Left kidney (tissue), 8 donors: ENCODE results near the gene IFRD1. TPM values are rescaled to one million over a fixed set of nuclear protein-coding genes. Genes with fewer than 3 reads are reported as not detected.

Source experiments
- DNase-seq: peaks from one replicate; pipeline ENCODE4 v3.0.0-alpha.2; 2013
- long read RNA-seq, 8 donors: transcript quantifications; one replicate each; lab custom pipeline, GENCODE V29; 2026
- polyA plus RNA-seq: library from polyadenylated mRNA; unstranded; fragments of 120-200 nt; gene quantifications from one replicate; pipeline ENCODE4 v1.2.1, GENCODE V29; 2013; ENCODE audit not compliant: insufficient read length

The IFRD1 gene, protein sequence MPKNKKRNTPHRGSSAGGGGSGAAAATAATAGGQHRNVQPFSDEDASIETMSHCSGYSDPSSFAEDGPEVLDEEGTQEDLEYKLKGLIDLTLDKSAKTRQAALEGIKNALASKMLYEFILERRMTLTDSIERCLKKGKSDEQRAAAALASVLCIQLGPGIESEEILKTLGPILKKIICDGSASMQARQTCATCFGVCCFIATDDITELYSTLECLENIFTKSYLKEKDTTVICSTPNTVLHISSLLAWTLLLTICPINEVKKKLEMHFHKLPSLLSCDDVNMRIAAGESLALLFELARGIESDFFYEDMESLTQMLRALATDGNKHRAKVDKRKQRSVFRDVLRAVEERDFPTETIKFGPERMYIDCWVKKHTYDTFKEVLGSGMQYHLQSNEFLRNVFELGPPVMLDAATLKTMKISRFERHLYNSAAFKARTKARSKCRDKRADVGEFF
- 49.2 TPM for polyA plus RNA-seq
- long read RNA-seq, donor 1, transcript IFRD1-202 (12 exons, 2,290 nt), result major isoform, 9 of 26 reads
- long read RNA-seq, donor 1, partial matches to known transcripts, result 16 of 26 reads
- long read RNA-seq, donor 1, other reads (novel, unspliced or antisense), result 0 of 26 reads
- long read RNA-seq, donor 2, transcript IFRD1-202 (12 exons, 2,290 nt), result major isoform, 16 of 35 reads
- long read RNA-seq, donor 2, partial matches to known transcripts, result 18 of 35 reads
- long read RNA-seq, donor 2, other reads (novel, unspliced or antisense), result 0 of 35 reads
- long read RNA-seq, donor 3, transcript IFRD1-202 (12 exons, 2,290 nt), result major isoform, 9 of 37 reads
- long read RNA-seq, donor 3, partial matches to known transcripts, result 26 of 37 reads
- long read RNA-seq, donor 3, other reads (novel, unspliced or antisense), result 0 of 37 reads
- long read RNA-seq, donor 4, result 0 reads
- long read RNA-seq, donor 5, transcript IFRD1-202 (12 exons, 2,290 nt), result major isoform, 14 of 37 reads
- long read RNA-seq, donor 5, partial matches to known transcripts, result 23 of 37 reads
- long read RNA-seq, donor 5, other reads (novel, unspliced or antisense), result 0 of 37 reads
- long read RNA-seq, donor 6, transcript IFRD1-202 (12 exons, 2,290 nt), result major isoform, 14 of 26 reads
- long read RNA-seq, donor 6, partial matches to known transcripts, result 10 of 26 reads
- long read RNA-seq, donor 6, other reads (novel, unspliced or antisense), result 0 of 26 reads
- long read RNA-seq, donor 7, transcript IFRD1-202 (12 exons, 2,290 nt), result major isoform, 10 of 48 reads
- long read RNA-seq, donor 7, partial matches to known transcripts, result 34 of 48 reads
- long read RNA-seq, donor 7, other reads (novel, unspliced or antisense), result 0 of 48 reads
- long read RNA-seq, donor 8, transcript IFRD1-202 (12 exons, 2,290 nt), result major isoform, 6 of 14 reads
- long read RNA-seq, donor 8, partial matches to known transcripts, result 8 of 14 reads
- long read RNA-seq, donor 8, other reads (novel, unspliced or antisense), result 0 of 14 reads

DNA sequence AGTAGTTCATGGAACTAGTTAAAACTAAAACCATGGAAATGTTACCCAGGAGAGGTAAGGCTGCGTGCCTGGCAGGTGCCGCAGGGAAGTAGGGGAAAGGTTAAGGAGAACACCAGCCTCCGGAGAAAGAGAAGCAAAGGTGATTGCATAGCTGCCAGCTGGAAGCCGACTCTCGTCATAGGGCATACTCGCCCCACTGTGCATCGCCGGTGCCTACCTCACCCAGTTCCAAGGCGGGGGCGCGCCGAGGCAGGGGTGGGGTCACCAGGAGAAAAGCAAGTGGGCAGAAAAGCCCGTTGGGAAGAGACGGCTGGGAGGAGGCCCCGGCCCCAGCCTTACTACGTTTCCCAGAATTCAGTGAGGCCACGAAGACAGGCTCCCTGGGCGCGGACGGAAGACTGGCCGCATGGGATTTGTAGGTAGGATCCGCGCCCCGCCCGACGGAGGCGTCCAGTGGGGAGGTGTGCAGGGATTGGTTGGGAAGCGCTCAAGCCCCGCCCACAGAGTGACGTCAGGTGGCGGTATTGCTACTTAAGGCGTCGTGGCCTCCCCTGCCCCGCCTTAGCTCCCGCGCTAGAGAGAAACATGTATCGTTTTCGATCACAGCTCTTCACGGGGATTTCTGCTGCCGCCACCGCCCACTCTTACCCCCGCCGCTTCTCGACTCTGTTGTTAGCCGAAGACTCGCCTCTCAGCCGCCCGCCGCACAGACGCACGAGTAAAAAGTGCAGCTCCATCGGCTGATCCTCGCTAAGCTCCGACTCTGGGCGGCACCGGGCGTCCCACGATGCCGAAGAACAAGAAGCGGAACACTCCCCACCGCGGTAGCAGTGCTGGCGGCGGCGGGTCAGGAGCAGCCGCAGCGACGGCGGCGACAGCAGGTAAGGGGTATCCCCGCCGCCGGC is at the start of gene IFRD1:
Gene IFRD1 (plus strand): TSS at position 559 of the 905 bp plus-strand sequence. CDS start 229 bp downstream, at position 788.
- peak; percentile 99 for DNase-seq

DNA sequence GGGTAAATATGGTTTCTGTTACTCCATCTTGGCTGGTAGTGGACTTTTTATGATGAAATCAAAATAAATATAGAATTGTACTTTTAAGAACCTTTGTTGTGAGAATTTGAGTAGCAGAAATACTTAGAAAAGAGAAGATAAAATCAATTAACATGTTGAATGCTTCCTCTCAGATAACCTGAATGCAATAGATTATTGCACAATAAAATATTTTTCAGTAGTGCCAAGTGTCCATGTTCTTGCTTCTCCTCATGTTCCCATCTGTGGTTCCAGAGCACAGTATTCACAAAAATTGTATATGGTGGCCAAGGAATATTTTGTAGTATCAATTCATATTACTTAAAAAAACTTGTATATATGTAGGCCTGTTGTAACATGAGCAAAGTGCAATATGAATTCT is 45.9 kb upstream of the IFRD1 start:
- no peak for DNase-seq

DNA sequence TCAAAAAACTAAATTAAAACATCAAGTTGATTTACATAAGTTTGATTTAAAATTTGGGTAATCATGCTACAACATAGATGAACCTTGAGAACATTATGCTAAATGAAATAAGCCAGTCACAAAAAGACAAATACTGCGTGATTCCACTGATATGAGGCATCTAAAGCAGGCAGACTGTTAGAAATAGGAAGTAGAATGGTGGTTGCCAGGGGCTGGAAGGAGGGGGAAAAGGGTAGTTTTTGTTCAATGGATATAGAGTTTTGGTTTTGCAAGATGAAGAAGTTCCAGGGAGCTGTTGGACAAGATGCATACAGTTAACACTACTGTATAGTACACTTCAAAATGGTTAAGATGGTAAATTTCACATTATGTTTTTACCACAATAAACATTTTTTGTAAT is 45.0 kb upstream of the IFRD1 start:
- no peak for DNase-seq

DNA sequence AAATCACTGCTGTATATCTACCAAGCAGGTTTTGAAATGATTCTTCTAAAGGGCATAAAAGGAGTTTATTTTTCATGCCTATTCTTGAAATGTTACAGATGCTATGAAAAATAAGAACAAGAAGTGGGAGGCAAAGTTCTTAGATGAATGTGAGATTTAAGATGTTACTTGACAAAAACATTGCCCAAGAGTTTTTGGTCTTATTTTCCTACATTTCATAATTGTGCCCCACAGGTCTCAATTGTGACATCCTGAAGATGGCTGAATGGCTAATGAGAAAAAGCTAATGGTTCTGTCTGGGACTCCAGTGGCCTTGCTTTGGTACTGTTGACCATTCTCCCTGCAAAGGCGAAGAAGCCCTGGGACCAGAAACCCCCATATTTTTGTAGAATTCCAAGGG is 43.0 kb upstream of the IFRD1 start:
- no peak for DNase-seq

DNA sequence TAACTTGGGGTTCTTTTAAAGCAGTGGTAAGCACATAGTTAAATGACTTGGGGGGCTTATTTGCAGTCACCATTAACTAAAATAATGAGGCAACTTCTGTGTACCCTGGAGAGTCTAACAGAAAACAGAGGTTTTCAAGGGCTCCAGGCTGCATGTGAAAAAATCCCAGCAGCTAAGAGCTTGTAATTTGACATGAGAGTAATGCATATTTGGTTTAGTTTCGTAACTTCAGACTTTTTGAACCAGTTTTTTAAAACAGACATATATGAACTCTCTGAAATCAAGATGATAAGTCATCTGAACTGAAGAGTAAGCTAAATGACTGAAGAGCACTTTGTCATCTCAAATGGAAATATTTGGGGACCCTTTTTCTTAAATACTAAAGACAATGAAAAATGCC is 40.2 kb upstream of the IFRD1 start:
- no peak for DNase-seq

DNA sequence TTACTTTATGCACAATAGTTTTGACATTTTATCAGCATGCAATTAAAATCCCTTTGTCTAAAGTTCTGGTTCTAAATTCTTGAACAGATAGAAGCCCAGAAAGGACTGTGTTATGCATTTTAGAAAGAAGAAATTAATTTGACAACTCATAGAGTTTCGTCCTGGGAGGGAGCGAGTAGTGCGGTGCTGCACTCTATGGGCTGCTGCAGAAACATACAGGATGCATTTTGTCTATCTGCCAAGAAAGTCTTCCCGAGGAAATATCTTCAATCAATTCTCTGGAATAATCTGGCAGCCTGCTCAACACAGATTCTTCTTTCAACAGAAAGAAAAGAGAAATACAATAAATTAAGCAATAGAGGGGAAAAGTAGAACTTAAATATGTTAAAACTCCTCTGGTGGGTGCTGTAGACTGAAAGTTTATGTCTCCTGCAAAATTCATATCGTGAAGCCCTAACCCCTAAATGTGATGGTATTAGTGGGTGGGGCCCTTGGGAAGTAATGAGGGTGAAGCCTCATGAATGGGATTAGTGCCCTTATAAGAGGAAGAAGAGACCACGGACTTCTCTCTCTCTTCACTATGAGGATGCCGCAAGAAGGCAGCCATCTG is 39.0 kb upstream of the IFRD1 start:
- DNase-seq, result no peak

DNA sequence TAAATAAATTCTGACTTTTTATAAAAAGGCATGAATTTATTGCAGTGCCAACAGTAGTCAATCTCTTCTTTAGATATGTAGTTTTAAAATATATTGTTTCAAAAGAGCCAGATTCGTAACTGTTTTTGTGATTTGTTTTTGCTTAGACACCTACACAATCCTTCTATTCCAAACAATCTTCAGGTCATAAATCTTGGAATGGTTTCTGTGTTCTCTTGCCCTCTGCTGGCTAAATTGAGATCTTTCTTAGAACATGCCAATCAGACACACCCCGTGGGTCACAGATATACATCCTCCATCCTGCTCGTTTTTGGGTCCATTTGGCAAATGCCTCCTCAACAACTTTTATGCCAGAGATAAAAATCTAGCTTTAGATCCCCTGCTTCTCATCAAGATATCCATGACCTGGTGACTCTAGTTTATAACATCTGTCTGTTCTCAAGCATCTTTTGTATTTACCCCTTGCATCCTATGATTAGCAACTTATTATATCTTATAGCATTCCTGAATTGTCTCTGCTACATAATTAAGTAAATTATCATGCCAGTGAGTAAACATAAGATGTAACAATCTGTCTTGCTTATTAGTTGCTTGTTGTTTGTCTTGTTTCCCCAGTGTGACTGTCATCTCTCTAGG is 35.3 kb upstream of the IFRD1 start:
- peak; percentile 34 for DNase-seq

DNA sequence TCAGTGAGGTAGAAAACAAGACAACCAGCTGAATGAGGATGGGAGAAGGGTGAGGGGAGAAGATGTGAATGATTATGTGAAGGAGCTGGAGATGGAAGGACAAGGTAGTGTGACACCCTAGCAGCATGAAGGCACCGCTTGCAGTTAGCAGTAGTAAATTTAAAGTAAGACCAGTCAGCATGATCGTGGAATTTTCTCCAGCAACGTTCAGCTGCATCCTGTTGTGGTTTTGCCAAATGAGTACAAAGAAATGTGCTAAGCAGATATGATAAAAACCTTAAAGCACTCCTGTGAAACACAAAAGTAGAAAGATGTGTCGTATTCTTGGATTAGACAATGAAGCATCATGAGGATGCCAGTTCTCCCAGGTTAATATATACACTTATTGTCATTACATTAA is 34.1 kb upstream of the IFRD1 start:
- no peak for DNase-seq

DNA sequence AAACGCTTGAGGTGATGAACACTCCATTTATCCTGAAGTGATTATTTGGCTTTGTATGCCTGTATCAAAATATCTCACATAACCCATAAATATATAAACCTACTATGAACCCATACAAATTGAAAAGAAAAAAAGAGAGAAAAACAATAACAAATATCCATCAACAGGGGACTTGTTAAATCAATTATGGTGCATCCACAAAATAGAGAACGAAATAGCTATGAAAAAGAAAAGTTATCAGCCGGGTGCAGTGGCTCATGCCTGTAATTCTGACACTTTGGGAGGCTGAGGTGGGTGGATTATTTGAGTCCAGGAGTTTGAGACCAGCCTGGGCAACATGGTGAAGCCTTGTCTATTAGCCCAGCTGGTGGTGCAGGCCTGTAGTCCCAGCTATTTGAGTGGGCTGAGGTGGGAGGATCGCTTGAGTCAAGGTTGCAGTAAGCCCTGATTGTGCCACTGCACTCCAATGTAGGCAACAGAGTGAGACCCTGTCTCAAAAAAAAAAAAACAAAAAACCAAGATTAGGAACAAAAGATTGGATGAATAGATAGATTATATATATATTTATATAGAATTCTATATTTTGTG is 30.6 kb upstream of the IFRD1 start:
- DNase-seq, result no peak

DNA sequence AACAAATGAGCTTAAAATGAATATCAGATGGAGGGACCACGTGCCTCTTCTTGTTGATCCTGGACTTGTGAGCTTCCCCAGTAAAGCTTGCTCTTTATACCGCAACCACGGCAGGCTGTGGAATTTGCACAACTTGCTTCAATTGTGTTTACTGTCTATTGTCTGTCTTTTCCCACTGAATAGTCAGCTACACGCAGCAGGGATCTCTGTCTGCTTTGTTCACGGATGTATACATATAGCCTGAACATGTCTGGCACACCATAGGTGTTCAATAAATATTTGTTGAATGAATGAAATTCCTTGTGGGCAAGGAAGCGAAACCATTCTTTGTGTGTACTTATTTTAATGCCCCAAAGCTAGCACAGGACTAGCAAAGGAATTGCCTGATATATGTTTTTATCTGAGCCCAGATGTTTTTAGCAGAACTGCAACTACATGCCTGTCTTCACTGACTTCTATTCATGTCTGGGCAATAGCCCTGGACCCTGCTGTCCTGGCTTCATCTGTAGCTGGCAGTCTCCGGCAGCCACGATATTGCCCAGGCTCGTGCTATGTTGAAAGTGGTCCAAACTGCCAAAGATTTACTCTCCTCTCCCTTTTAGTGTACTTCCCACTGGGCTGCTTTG is 29.9 kb upstream of the IFRD1 start:
- DNase-seq, result no peak

DNA sequence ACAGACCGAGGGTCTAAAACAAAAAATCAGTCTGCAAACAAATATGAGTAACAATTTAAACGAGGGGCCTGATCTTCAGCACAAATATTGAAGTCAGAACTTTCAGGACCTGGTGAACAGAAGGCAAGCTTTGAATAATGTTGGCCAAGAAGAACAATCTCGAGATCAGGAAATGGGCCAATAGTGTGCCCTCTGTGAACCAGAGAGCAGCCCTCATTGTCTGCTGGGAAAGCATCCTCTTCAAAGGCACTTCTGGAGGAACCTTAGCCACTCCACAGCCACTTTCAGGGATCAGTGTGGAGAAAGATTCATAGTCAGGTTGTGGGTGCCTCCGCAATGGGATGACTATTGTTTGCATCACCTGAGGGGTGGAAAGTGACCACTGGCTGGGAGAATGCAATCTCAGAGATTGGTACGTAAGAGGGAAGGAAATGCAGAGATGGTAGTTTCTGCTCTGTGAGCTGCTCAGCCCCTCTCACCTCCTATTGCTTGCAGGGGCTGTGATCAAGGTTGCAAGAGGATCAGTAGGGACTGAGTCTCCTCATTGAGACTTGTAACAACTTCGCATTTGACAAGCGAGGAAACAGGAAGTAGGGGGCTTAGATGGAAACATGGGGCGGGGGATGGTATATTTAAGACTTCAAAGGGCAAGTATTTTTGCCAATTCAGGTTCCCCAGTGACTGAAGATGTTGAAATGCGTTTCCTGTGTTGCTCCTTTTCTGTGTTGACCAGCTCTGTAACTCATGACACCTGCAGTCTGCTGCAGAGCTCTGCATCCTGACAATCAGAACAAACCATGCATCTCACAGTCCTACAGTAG is 28.4 kb upstream of the IFRD1 start:
- DNase-seq, result no peak

DNA sequence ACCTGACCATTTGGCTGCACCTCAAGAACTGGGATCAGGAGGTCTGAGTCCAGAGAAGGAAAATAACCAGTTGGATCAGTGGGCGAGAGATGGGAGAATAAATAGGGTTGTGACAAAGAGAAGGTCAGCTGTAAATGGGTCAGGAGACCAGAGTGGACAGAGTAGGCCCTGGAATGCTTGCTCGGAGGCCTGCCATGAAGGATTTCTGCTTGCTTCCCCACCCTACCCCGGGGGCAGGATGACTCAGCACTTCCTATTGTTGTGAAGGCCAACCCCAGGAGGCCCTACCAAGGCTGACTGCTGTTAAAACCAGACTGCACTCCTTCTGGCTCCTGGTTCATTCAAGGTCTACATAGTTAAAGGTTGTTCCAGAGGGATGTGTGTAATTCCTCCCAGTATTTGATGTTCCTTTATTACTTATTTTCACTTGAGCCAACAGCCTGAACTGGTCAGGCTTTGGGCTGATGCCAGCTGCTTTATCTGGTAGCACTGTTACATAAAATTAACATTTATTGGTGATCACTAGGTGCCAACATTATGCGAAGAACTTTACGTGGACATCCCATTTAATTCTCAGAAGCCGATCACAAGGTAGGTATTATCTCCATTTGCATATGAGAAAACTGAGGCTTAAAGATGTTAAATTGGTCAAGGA is 27.3 kb upstream of the IFRD1 start:
- no peak for DNase-seq

DNA sequence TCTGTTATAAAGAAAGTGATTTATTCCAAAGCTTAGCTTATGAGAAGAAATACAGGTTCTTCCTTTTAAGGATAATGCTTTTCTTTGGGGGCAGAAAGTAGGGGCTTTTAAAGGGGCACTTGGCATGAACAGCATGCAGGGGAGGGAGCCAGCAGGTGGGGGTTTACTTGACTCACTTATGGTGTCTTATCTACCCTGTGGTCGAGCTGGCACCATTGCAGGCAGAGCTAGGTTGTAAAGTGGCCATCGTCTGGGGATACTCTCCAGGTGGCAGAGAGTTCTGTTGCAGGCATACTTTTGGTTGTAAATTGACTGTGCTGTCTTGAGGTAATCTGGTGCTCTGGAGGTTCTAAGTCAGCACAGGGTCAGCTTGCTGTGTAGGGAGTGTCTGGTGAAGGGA is 26.3 kb upstream of the IFRD1 start:
- DNase-seq, result no peak

DNA sequence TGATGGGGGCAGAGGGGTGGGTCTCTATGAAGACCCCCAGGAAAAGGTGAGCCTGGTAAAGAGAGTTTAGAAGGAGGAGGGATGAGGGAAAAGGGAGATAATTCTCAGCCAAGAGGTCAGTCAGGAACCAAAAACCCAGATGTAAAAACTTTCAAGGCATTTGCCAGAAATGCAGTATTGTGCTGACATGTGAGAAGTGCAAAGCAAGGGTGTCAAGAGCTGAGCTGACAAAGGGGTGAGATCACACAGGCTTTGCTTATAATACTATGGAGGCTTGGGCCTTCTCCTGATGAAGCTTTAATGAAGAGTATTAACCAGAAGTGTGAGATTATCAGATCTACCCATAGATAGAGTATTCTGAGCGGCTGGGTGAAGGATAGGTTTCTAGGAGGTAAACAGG is 22.3 kb upstream of the IFRD1 start:
- no peak for DNase-seq

DNA sequence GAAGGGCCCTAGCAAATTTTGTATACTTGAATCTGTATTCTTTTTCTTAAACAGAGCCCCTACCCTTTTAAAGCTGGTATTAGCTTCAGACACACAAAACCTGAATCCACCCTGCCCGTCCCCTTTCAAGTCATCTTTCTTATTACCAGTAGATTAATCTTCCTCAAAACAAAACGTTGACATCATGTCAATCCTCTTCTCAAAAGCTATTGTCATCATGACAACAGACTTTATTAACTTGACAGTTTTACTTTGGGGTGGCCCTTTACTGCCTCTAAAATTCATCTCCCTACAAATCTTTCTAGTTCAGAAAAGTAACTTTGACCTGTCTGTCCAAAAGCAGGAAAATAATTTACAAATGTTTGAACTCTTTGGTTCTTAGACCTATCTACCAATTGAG is 21.5 kb upstream of the IFRD1 start:
- DNase-seq, result no peak

DNA sequence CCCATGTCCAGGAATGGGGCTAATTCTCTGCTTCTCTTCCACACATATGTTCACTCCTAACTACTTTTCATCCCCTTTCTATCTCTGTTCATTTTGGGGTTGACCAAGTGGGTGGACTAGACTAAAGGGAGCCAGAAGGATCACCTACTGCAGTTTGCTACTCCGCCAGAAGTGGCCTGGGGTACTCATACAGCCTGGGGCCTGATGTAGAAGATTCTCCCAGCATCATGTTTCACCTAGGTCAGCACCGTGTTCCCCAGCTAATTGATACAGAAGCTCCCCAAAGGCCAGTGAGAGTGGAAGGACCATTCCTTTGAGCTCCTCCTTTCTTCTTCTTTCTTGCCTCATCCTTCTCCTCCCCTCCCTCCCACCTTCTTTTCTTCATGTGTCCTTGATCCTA is 19.6 kb upstream of the IFRD1 start:
- no peak for DNase-seq

DNA sequence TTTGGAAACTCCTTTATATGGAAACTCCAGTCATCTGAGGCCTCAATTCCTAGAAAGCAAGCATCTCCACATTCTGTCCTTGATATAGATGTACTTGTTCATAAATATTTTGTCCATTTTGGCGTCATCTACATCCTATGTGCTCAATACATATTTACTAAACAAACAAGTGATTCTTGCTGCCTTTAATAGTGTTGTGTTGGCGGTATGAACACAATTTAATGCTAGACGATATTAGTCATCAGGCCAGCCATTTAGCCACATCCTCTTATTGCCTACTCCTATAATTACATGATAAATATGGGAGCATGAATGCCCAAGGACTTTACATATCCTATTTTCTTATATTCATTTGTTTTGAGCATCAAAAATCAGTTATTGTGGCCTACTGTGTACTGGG is 18.5 kb upstream of the IFRD1 start:
- no peak for DNase-seq

DNA sequence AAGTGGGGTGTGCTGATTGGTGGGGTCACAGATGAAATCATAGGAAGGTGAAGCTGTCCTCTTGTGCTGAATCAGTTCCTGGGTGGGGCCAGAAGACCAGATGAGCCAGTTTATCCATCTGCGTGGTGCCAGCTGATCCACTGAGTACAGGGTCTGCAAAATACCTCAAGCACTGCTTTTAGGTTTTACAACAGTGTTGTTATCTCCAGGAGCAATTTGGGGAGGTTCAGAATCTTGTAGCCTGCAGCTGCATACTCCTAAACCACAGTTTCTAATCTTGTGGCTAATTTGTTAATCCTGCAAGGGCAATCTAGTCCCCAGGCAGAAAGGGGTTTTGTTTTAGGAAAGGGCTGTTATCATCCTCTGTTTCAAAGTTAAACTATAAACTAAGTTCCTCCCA is 17.0 kb upstream of the IFRD1 start:
- no peak for DNase-seq
